Esophagus squamous epithelium (tissue), 5 donors: ENCODE measurements around the gene CRADD. TPM values are rescaled to one million over a fixed set of nuclear protein-coding genes. Genes with fewer than 3 reads are reported as not detected.

ENCODE experiments used
- DNase-seq: peaks from one replicate; lab custom pipeline; 2025; lab: John Stamatoyannopoulos, UW
- H3K27ac ChIP-seq, 4 donors: fragments of 200-600 bp; sonication (generic); one replicate each; pipeline ENCODE4 v1.5.1; 2016 to 2019; ENCODE audit warnings: mild to moderate bottlenecking in 1 of 4
- H3K27me3 ChIP-seq, 4 donors: fragments of 200-600 bp; sonication (generic); 1 replicate in 3 of 4; 2 replicates in 1 of 4; pipeline versions ENCODE4 v1.5.1 to v1.6.0; 2017 to 2021; ENCODE audit warnings: antibody characterized with exemption in 1 of 4
- H3K36me3 ChIP-seq, 3 donors: fragments of 200-600 bp; sonication (generic); one replicate each; pipeline ENCODE4 v1.5.1; 2016 to 2019
- H3K4me1 ChIP-seq, 3 donors: fragments of 200-600 bp; sonication (generic); one replicate each; pipeline ENCODE4 v1.5.1; 2017 to 2019
- H3K4me3 ChIP-seq, 4 donors: fragments of 200-600 bp; sonication (generic); 1 replicate in 3 of 4; 2 replicates in 1 of 4; pipeline ENCODE4 v1.5.1; 2016 to 2019; ENCODE audit warnings: mild to moderate bottlenecking in 2 of 4, moderate library complexity in 1 of 4
- H3K9me3 ChIP-seq, 3 donors: fragments of 200-600 bp; sonication (generic); one replicate each; pipeline ENCODE4 v1.5.1; 2016 to 2019
- POLR2A ChIP-seq, 4 donors: fragments of 450-650 bp; IDR thresholded peaks; one replicate each; pipeline ENCODE4 v1.6.1; 2017; ENCODE audit warnings: antibody characterized with exemption in 4 of 4, mild to moderate bottlenecking in 4 of 4, moderate library complexity in 3 of 4
- WGBS, 2 donors: methylation state at CpG; one replicate each; pipeline ENCODE4 v1.1.5; 2018; 5-methylcytosine and 5-hydroxymethylcytosine counted together
- intact Hi-C: fragments of 100-400 bp; cut with DNase I; formaldehyde crosslinking; loops from one replicate; pipeline ENCODE4 v1.15.0; 2022
- total RNA-seq, 4 donors: library from RNA; depleted of rRNA; stranded (reverse); fragments of >200 nt; gene quantifications; one replicate each; pipeline ENCODE4 v1.1.0, GENCODE V29; 2016
- TF ChIP-seq, protein P1 (sequence below), 6 experiments: fragments of 450-650 bp in 4 of 6; fragments of 200-600 bp in 2 of 6; sonication (generic) in 2 of 6; IDR thresholded peaks; one replicate each; pipeline ENCODE4 v1.5.1; 2016 to 2019; ENCODE audit warnings: antibody characterized with exemption in 6 of 6, mild to moderate bottlenecking in 4 of 6, moderate library complexity in 4 of 6
- donor health status: DM: yes; HTN: yes; CAD: no.

The CRADD gene
- total RNA-seq, 4 donors from 2014 or later: 20.2 to 22.9 (median 21.7) TPM

DNA sequence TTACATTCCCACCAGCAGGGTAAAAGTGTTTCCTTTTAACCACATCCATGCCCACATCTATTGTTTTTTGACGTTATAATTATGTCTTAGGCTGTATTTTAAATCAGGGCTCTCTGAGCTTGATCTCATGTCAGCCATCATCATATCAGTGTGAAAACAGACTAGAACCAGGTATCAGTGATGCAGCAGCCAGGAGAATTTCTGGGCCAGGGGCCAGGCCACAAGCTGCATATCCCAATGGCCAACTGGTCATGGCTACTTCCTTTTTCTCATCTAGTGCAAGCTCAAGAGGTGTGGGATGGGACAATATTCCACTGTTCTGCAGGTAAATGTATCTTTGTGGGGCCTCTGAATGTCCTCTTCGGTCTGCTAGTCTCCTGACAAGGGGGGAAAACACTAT, 125.1 kb downstream of the CRADD start:
- H3K27me3 ChIP-seq: no peaks in the 10 kb centered on the region
- 88 to 100% methylated on average over 2 of the region's 2 CpGs for WGBS, 2 donors
- no peaks in the 10 kb centered on the region for H3K36me3 ChIP-seq
- H3K9me3 ChIP-seq: no peaks in the 10 kb centered on the region
- H3K4me3 ChIP-seq: no peak overlapping the region
- H3K27ac ChIP-seq: peak overlapping the region in 2 of 4 donors; percentile 76 to 80
- no peak for DNase-seq
- intact Hi-C loops: no loop called here
- no peak for TF ChIP-seq POLR2A (IDR thresholded peaks at IDR 0.05)
- TF ChIP-seq, protein P1, sequence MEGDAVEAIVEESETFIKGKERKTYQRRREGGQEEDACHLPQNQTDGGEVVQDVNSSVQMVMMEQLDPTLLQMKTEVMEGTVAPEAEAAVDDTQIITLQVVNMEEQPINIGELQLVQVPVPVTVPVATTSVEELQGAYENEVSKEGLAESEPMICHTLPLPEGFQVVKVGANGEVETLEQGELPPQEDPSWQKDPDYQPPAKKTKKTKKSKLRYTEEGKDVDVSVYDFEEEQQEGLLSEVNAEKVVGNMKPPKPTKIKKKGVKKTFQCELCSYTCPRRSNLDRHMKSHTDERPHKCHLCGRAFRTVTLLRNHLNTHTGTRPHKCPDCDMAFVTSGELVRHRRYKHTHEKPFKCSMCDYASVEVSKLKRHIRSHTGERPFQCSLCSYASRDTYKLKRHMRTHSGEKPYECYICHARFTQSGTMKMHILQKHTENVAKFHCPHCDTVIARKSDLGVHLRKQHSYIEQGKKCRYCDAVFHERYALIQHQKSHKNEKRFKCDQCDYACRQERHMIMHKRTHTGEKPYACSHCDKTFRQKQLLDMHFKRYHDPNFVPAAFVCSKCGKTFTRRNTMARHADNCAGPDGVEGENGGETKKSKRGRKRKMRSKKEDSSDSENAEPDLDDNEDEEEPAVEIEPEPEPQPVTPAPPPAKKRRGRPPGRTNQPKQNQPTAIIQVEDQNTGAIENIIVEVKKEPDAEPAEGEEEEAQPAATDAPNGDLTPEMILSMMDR (IDR thresholded peaks at IDR 0.05): no peak
- peaks cover 4 to 40% (median 27%) of the 10 kb centered on the region in 3 donors for H3K4me1 ChIP-seq

DNA sequence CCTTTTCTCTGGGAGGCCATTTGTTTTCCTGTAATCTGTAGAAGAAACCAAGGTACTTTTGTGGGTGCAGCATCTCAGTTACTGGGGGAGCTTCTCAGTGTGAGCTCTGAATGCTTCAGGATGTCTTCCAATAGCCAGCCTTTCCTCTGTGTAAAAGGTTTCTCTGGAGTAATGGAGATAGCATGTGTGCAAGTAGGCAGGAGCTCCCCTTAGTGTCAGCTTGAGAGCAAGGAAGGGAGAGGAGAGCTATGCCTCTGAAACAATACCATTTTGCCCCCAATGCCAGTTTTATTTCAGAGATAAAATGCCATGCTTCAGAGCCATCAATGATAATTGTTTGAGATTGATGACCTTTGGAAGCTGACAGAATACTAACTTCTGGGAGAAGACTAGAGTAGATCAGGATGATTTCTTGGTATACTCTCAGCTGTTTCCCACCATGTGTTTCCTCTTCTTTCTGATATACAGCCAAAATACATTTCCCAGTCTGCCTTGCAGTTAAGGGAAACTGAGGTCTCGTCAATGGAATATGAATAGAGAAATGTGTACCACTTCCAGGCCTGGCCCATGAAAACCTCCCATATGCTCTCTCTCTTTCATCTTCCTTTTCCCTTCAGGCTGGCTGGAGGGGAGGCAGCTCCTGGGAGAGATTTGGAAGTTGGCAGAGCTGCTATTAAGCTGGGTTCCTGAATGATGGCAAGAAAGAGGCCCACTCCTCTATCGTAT, 125.7 kb downstream of the CRADD start:
- 21 to 28% methylated on average over 2 of the region's 2 CpGs for WGBS, 2 donors
- no peak for DNase-seq
- intact Hi-C loops: no loop called here
- peak overlapping the region; percentile 73 to 80 (median 78) for H3K27ac ChIP-seq
- no peaks in the 10 kb centered on the region for H3K27me3 ChIP-seq
- no peak for TF ChIP-seq POLR2A (IDR thresholded peaks at IDR 0.05)
- TF ChIP-seq, protein P1 (IDR thresholded peaks at IDR 0.05): no peak
- H3K9me3 ChIP-seq: no peaks in the 10 kb centered on the region
- no peaks in the 10 kb centered on the region for H3K36me3 ChIP-seq
- H3K4me1 ChIP-seq: peaks cover 4 to 40% (median 27%) of the 10 kb centered on the region in 3 donors
- peak overlapping the region in 1 of 4 donors; percentile 37 for H3K4me3 ChIP-seq

DNA sequence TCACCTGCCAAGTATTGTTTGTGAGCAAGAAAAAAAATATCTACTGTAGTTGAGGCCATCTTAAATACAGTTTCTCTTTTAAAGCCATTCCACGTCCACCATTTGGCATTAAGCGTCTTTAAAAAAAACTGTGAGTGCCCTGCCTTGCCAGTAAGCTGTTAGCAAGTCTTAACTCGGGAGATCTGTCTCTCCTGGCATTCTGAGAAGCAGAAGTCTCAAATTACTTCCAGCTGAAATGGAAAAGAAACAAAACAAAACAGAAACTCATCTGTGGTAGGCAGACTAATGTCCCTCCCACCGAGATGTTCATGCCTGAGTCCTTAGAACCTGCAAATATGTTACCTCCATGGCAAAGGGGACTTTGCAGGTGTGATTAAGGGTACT, 126.2 kb downstream of the CRADD start:
- H3K4me1 ChIP-seq: peaks cover 4 to 40% (median 27%) of the 10 kb centered on the region in 3 donors
- intact Hi-C loops: no loop called here
- DNase-seq: no peak
- H3K9me3 ChIP-seq: no peaks in the 10 kb centered on the region
- no peaks in the 10 kb centered on the region for H3K36me3 ChIP-seq
- peak overlapping the region in 1 of 4 donors; percentile 37 for H3K4me3 ChIP-seq
- no peaks in the 10 kb centered on the region for H3K27me3 ChIP-seq
- WGBS, 2 donors: 17 to 23% methylated on average over 4 of the region's 4 CpGs
- H3K27ac ChIP-seq: peak overlapping the region; percentile 73 to 80 (median 78)
- TF ChIP-seq, protein P1 (IDR thresholded peaks at IDR 0.05): no peak

DNA sequence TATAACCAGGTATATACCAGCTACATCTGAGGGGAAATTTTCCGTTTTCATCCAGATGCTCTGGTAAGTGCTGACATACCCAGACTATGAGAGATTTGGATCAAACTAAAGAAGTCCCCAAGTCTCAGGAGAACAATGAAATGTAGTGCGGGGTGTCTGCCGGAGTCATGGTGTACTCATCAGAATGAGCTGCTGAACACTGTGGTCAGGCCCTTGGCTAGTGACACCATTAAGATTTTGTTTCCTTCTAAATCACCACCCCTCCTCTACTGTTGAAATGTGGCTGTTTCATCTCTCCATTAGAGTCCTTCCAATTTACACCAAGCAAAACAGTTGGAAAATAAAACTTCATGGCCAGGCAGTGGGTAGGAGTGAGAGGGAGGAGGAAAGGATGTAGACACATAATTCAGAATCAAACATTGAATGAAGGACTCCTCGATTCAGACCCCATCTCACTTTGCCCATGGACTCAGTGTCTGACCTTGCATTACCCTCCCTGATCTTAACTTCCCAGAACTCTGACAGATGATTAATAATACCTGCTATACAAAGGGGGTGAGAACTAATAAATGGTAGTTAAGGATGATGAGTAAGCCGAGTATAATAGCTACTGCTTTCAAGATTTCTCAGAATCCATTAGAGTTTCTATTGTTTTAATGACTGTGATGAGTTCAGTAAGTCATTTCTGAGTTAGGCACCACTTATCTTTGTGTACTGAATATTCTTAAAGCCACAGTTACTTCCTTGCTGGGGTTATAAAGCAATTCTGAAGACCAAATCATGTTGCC, 127.4 kb downstream of the CRADD start:
- Histone ChIP-seq H3K36me3 (no peaks in the 10 kb centered on the region), H3K4me3 (no peak overlapping the region), H3K4me1 (peaks cover 4 to 45% (median 27%) of the 10 kb centered on the region in 3 donors), H3K9me3 (no peaks in the 10 kb centered on the region), H3K27me3 (no peaks in the 10 kb centered on the region), H3K27ac (peak overlapping the region; percentile 28 to 80 (median 76))
- TF ChIP-seq, protein P1 (IDR thresholded peaks at IDR 0.05): no peak
- TF ChIP-seq POLR2A (IDR thresholded peaks at IDR 0.05): no peak
- WGBS, 2 donors: 42 to 47% methylated on average over 5 of the region's 5 CpGs
- intact Hi-C loops: no loop called here
- no peak for DNase-seq

DNA sequence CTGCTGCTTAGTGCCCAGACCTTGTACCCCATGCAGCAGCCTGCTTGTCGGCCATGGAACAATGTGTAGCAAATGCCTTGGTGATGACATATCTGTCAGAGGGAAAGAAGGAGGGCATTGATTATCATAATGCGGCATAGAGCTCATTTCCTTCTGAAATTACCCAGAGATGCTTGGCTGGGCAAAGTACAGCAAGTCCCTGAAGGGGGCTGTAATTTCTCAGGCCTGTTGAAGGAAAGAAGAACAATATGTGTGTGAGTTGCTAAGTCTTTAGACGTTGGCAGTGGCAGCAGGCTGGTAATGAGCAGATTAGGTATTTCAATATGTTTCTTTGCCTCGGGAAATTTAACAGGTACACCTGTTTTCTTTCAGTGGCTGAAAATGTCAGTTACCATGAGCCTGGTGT, 128.6 kb downstream of the CRADD start:
- intact Hi-C loops: no loop called here
- Histone ChIP-seq H3K27ac (no peak overlapping the region), H3K4me1 (peaks cover 4 to 57% (median 30%) of the 10 kb centered on the region in 3 donors), H3K27me3 (no peaks in the 10 kb centered on the region), H3K4me3 (no peak overlapping the region), H3K36me3 (no peaks in the 10 kb centered on the region), H3K9me3 (no peaks in the 10 kb centered on the region)
- DNase-seq: no peak
- 40 to 72% methylated on average over 4 of the region's 4 CpGs for WGBS, 2 donors
- TF ChIP-seq, protein P1 (IDR thresholded peaks at IDR 0.05): no peak
- no peak for TF ChIP-seq POLR2A (IDR thresholded peaks at IDR 0.05)
